ENCODE measurements around the gene CD53.

DNA sequence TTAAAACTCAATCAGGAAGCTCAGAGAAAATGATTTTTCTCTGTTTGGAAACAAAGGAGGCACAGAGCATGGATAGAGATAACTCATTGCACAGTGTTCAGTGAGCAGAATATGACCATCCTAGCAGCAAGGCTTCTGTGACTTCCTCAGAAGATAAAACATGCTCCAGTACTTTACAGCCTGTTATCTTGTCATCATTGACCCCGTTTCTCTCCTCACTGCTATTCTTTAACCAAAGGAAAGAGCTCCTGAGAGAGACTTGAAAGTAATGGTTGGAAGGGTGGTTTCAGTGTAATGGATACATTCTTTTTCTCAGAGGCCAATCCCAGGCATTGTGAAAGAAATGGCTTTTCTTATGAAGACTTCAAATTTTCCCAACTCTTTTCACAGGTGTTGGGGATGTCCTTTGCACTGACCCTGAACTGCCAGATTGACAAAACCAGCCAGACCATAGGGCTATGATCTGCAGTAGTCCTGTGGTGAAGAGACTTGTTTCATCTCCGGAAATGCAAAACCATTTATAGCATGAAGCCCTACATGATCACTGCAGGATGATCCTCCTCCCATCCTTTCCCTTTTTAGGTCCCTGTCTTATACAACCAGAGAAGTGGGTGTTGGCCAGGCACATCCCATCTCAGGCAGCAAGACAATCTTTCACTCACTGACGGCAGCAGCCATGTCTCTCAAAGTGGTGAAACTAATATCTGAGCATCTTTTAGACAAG lies 25.9 kb downstream of the CD53 start:
- TF ChIP-seq POLR2A (IDR thresholded peaks at IDR 0.05) = no peak
- TF ChIP-seq, protein P1, sequence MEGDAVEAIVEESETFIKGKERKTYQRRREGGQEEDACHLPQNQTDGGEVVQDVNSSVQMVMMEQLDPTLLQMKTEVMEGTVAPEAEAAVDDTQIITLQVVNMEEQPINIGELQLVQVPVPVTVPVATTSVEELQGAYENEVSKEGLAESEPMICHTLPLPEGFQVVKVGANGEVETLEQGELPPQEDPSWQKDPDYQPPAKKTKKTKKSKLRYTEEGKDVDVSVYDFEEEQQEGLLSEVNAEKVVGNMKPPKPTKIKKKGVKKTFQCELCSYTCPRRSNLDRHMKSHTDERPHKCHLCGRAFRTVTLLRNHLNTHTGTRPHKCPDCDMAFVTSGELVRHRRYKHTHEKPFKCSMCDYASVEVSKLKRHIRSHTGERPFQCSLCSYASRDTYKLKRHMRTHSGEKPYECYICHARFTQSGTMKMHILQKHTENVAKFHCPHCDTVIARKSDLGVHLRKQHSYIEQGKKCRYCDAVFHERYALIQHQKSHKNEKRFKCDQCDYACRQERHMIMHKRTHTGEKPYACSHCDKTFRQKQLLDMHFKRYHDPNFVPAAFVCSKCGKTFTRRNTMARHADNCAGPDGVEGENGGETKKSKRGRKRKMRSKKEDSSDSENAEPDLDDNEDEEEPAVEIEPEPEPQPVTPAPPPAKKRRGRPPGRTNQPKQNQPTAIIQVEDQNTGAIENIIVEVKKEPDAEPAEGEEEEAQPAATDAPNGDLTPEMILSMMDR (IDR thresholded peaks at IDR 0.05) = no peak
- TF ChIP-seq EP300 (IDR thresholded peaks at IDR 0.05) = no peak
